Measurements from ENCODE around the gene RGS8.

Gene RGS8

DNA sequence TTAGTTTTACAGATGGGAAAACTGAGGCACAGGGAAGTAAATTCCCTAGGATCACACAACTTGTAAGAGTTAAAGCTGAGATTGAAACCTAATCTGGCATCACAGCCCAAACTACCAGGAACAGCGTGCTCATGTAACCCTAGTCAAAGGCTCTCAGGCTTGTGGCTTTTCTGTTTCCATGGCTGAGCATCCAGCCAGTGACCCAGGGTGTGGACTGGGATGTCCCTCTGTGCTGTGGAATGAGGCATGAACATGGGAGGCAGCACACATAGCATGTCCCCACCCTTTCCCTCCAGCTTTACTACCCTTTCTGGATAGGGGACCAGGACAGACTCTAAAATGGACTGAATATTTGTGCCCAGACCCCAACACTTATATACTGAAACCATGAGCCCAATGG lies 45.1 kb downstream of the RGS8 start:
- no peak for DNase-seq (ENCODE audit: low spot score)

DNA sequence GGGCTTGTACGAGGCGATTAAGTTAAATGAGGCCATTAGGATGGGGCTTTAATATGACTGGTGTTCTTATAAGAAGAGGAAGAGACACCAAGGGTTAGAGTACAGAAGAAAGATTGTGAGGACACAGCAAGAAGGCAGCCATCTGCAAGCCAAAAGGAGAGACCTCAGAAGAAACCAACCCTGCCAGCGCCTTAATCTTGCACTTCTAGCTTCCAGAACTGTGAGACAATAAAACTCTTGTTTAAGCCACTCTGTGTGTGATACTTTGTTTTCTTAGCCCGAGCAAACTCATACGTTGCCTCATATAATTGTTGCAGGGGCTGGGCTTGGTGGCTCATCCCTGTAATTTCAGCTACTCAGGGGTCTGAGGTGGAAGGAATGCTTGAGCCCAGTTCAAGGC lies 46.6 kb downstream of the RGS8 start:
- no peak for DNase-seq (ENCODE audit: low spot score)

DNA sequence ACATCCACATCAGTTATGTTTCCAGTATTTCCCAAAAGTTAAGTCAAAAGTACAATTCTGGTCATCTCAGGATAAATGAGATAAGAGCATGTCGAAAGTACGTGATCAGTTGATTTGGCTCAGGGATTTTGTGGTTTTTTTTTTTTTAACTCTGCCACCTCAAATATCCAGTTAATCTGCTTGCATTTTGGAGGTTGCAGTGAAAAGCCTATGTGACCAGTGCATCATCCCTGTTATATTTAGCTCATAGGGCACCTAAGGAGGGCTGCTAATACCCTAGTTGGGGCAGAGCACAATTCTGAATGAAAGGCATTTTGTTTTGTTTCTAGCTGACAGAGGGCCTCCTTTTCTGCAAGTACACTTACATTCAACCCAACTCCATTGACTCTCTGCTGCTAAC lies 48.5 kb downstream of the RGS8 start:
- no peak for DNase-seq (ENCODE audit: low spot score)

Data from COLO829 (cell line).